Measurements from ENCODE around the gene CATSPERB. TPM values are rescaled to one million over a fixed set of nuclear protein-coding genes. Genes with fewer than 3 reads are reported as not detected.

Gene CATSPERB
- total RNA-seq, 1 experiment from 2014 or later, result 2.1 TPM

DNA sequence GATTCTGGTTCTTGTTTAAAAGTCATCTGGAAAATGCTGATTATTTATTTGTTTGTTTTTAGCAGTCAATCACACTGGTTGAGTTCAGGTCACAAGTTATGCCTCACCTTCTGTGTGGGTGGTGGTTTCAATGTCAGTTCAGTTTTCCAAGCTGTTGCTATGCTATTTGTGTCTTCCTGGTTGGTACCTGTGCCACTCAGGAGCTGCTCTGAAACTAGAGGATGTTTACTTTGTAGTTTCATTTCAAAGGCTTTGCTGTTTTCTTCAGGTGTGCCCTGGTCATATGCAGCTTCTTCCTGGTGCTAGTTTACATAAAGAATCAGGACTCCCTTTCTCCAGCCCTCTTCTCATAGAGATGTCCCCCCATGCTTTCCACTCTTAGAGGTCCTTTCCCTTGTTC, 146.0 kb downstream of the CATSPERB start:
- H3K9me3 Mint-ChIP-seq (ENCODE audit: unreplicated experiment), result no peaks in the 10 kb centered on the region
- CTCF ChIA-PET, result no interaction called here
- H3K36me3 ChIP-seq (ENCODE audit: control insufficient read depth, insufficient read depth, low read length), result no peaks in the 10 kb centered on the region
- H3K9me3 ChIP-seq, result peaks cover 8% of the 10 kb centered on the region; the same call in 1 of the 2 replicates
- TF ChIP-seq, protein P1, sequence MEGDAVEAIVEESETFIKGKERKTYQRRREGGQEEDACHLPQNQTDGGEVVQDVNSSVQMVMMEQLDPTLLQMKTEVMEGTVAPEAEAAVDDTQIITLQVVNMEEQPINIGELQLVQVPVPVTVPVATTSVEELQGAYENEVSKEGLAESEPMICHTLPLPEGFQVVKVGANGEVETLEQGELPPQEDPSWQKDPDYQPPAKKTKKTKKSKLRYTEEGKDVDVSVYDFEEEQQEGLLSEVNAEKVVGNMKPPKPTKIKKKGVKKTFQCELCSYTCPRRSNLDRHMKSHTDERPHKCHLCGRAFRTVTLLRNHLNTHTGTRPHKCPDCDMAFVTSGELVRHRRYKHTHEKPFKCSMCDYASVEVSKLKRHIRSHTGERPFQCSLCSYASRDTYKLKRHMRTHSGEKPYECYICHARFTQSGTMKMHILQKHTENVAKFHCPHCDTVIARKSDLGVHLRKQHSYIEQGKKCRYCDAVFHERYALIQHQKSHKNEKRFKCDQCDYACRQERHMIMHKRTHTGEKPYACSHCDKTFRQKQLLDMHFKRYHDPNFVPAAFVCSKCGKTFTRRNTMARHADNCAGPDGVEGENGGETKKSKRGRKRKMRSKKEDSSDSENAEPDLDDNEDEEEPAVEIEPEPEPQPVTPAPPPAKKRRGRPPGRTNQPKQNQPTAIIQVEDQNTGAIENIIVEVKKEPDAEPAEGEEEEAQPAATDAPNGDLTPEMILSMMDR (IDR thresholded peaks at IDR 0.05; ENCODE audit: insufficient read depth in 1 of 2, low read depth in 1 of 2, low read length in 1 of 2, severe bottlenecking in 1 of 2, unreplicated experiment in 1 of 2), result no peak
- DNase-seq, result no peak
- 0 out of 2 replicates have a peak, but pooled peaks cover 7% of the 10 kb centered on the region for H3K4me1 ChIP-seq
- no peaks in the 10 kb centered on the region for H3K36me3 Mint-ChIP-seq (ENCODE audit: insufficient read depth, unreplicated experiment)
- H3K27ac Mint-ChIP-seq (ENCODE audit: unreplicated experiment), result no peak overlapping the region
- no peaks in the 10 kb centered on the region for H3K27me3 Mint-ChIP-seq (ENCODE audit: insufficient read depth, unreplicated experiment)
- H3K27me3 ChIP-seq (replicated peaks; ENCODE audit: control insufficient read depth, insufficient read depth, low read length), result no peaks in the 10 kb centered on the region
- intact Hi-C loops (cut with micrococcal nuclease; ENCODE audit: unreplicated experiment), result no loop called here
- no peak overlapping the region for H3K4me3 ChIP-seq (ENCODE audit: low read depth, low read length)
- H3K4me3 Mint-ChIP-seq (ENCODE audit: unreplicated experiment), result no peak overlapping the region
- BruUV-seq (replicated peaks), result no TSS peak
- POLR2A ChIA-PET, result no interaction called here
- H3K4me1 Mint-ChIP-seq (ENCODE audit: low read depth, unreplicated experiment), result peaks cover 18% of the 10 kb centered on the region

DNA sequence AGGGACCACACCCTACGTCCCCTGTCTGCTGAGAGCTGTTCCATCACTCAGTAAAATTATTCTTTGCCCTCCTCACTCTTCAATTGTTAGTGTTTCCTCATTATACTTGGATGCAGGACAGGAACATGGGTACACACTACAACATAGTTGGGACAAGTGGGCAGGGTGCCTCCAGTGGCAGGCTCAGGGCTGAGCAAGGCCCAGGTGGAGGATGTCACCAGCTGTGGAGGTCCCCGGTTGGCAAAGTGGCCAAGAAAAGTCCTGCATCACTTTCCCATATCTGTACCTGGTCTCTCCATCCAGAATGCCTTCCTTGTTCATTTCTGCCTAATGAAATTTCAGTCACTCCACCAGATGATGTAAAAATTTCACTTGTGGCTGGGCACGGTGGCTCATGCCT, 149.1 kb downstream of the CATSPERB start:
- intact Hi-C loops (cut with micrococcal nuclease; ENCODE audit: unreplicated experiment), result no loop called here
- CTCF ChIA-PET, result no interaction called here
- Mint-ChIP-seq H3K4me1 (ENCODE audit: low read depth, unreplicated experiment) (peaks cover 18% of the 10 kb centered on the region), H3K27me3 (ENCODE audit: insufficient read depth, unreplicated experiment) (no peaks in the 10 kb centered on the region), H3K36me3 (ENCODE audit: insufficient read depth, unreplicated experiment) (no peaks in the 10 kb centered on the region), H3K9me3 (ENCODE audit: unreplicated experiment) (no peaks in the 10 kb centered on the region), H3K4me3 (ENCODE audit: unreplicated experiment) (no peak overlapping the region), H3K27ac (ENCODE audit: unreplicated experiment) (peak overlapping the region; percentile 13)
- H3K4me1 ChIP-seq, result 0 out of 2 replicates have a peak, but pooled peaks cover 7% of the 10 kb centered on the region
- peaks cover 8% of the 10 kb centered on the region; the same call in 1 of the 2 replicates for H3K9me3 ChIP-seq
- no peak overlapping the region for H3K4me3 ChIP-seq (ENCODE audit: low read depth, low read length)
- no peak for DNase-seq
- POLR2A ChIA-PET, result no interaction called here
- TF ChIP-seq, protein P1 (IDR thresholded peaks at IDR 0.05; ENCODE audit: insufficient read depth in 1 of 2, low read depth in 1 of 2, low read length in 1 of 2, severe bottlenecking in 1 of 2, unreplicated experiment in 1 of 2), result no peak
- H3K36me3 ChIP-seq (ENCODE audit: control insufficient read depth, insufficient read depth, low read length), result no peaks in the 10 kb centered on the region
- BruUV-seq (replicated peaks), result no TSS peak
- no peaks in the 10 kb centered on the region for H3K27me3 ChIP-seq (replicated peaks; ENCODE audit: control insufficient read depth, insufficient read depth, low read length)

DNA sequence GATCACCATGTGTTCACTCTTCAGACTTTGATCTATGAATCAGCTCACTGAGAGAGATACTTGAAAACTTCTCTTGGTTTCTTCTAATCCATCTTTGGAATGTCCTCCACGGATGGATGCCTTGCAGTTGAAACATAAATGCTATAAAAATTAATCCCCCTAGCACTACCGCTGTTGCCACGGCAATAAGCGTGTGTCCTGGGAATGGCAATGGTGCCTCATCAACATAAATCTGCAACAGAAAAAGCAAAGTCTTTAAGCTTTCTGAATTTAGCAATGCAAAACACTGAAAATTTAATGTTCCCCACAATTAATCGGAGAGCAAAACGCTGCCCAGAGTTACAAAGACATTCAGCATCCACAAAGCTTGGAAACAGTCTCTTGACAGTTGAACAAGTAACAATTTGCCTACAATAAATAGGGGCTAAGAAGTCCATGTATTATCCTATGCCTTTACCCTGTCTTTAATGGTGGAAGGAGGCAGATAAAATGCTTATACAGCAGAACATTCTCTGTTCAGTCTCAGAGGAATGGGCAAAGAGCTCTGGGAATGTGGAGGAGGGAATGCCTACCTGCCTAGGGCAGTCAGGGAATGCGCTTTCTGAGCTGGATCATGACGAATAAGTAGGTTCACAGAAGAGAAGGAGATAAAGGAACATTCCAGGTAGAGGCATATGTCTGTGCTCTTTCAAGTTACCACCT, 150.9 kb downstream of the CATSPERB start:
- CTCF ChIA-PET, result no interaction called here
- no TSS peak for BruUV-seq (replicated peaks)
- no peak overlapping the region for H3K27ac Mint-ChIP-seq (ENCODE audit: unreplicated experiment)

More for the DNA sequence above, 150.9 kb downstream of the CATSPERB start:
- Histone ChIP-seq H3K27me3 (replicated peaks; ENCODE audit: control insufficient read depth, insufficient read depth, low read length) (no peaks in the 10 kb centered on the region), H3K36me3 (ENCODE audit: control insufficient read depth, insufficient read depth, low read length) (no peaks in the 10 kb centered on the region), H3K4me1 (0 out of 2 replicates have a peak, but pooled peaks cover 7% of the 10 kb centered on the region), H3K9me3 (peaks cover 8% of the 10 kb centered on the region; the same call in 1 of the 2 replicates), H3K4me3 (ENCODE audit: low read depth, low read length) (no peak overlapping the region)
- TF ChIP-seq, protein P1 (IDR thresholded peaks at IDR 0.05; ENCODE audit: insufficient read depth in 1 of 2, low read depth in 1 of 2, low read length in 1 of 2, severe bottlenecking in 1 of 2, unreplicated experiment in 1 of 2), result no peak
- intact Hi-C loops (cut with micrococcal nuclease; ENCODE audit: unreplicated experiment), result no loop called here
- Mint-ChIP-seq H3K27me3 (ENCODE audit: insufficient read depth, unreplicated experiment) (no peaks in the 10 kb centered on the region), H3K36me3 (ENCODE audit: insufficient read depth, unreplicated experiment) (no peaks in the 10 kb centered on the region), H3K9me3 (ENCODE audit: unreplicated experiment) (no peaks in the 10 kb centered on the region), H3K4me1 (ENCODE audit: low read depth, unreplicated experiment) (peaks cover 18% of the 10 kb centered on the region), H3K4me3 (ENCODE audit: unreplicated experiment) (no peak overlapping the region)
- POLR2A ChIA-PET, result no interaction called here
- DNase-seq, result no peak

Data from Caco-2 (cell line).